NCI-H226 (cell line): ENCODE measurements around the gene RHEBL1.

Source experiments
- DNase-seq: peaks from one replicate; pipeline ENCODE4 v3.0.0-alpha.2; 2015

The RHEBL1 gene

GRCh38 chr12:49069507-49070346 is at the start of gene RHEBL1:
Gene RHEBL1, minus strand, starts transcription at chr12:49069979. Its CDS starts 194 bp downstream, at chr12:49069785.
- peak; percentile 99 for DNase-seq

GRCh38 chr12:49111206-49111605 is 41.4 kb upstream of the RHEBL1 start:
- no peak for DNase-seq

- peak; percentile 95 for DNase-seq
Observed at GRCh38 chr12:49110464-49111155, 40.8 kb upstream of the RHEBL1 start, which contains the start of gene LMBR1L. Gene LMBR1L, minus strand, starts transcription at chr12:49110847. Its CDS starts 292 bp downstream, at chr12:49110555.

- no peak for DNase-seq
Observed at GRCh38 chr12:49109641-49110463, 40.1 kb upstream of the RHEBL1 start.

- DNase-seq = peak; percentile 78
Observed at GRCh38 chr12:49108958-49109404, 39.2 kb upstream of the RHEBL1 start.

- no peak for DNase-seq
Observed at GRCh38 chr12:49105504-49106084, 35.8 kb upstream of the RHEBL1 start.

- no peak for DNase-seq
Observed at GRCh38 chr12:49104822-49105221, 35.0 kb upstream of the RHEBL1 start.

GRCh38 chr12:49100380-49100779 is 30.6 kb upstream of the RHEBL1 start:
- DNase-seq = no peak

- no peak for DNase-seq
Observed at GRCh38 chr12:49098703-49099102, 28.9 kb upstream of the RHEBL1 start.

GRCh38 chr12:49098035-49098451 is 28.3 kb upstream of the RHEBL1 start:
- no peak for DNase-seq

- no peak for DNase-seq
Observed at GRCh38 chr12:49097381-49097780, 27.6 kb upstream of the RHEBL1 start.

GRCh38 chr12:49094975-49095365 is 25.2 kb upstream of the RHEBL1 start:
- no peak for DNase-seq

GRCh38 chr12:49094160-49094974 is 24.6 kb upstream of the RHEBL1 start, which contains the start of gene DHH:
Gene DHH, minus strand, starts transcription at chr12:49094801. Its CDS starts 289 bp downstream, at chr12:49094512.
- no peak for DNase-seq

- DNase-seq = no peak
Observed at GRCh38 chr12:49093792-49094159, 24.0 kb upstream of the RHEBL1 start.

GRCh38 chr12:49092816-49093406 is 23.1 kb upstream of the RHEBL1 start:
- DNase-seq = no peak

GRCh38 chr12:49092086-49092815 is 22.5 kb upstream of the RHEBL1 start:
- DNase-seq = peak; percentile 90

GRCh38 chr12:49091836-49092085 is 22.0 kb upstream of the RHEBL1 start:
- no peak for DNase-seq

GRCh38 chr12:49091056-49091835 is 21.5 kb upstream of the RHEBL1 start:
- DNase-seq = no peak

- no peak for DNase-seq
Observed at GRCh38 chr12:49089821-49090773, 20.3 kb upstream of the RHEBL1 start.
